GM18505 (cell line): ENCODE measurements around the gene UBFD1.
"Not testable (repeated sequence)": the region's sequence is repeated elsewhere in the genome, so short reads cannot be mapped to it uniquely, and the experiment has no call there.

Experiments used
- ATAC-seq: cut with Tn5 transposase; IDR thresholded peaks from one replicate; pipeline ENCODE4 v1.9.1; 2021; ENCODE audit not compliant: unreplicated experiment
- POLR2A ChIP-seq: IDR thresholded peaks from 4 replicates; pipeline ENCODE4 v1.6.1; 2011; ENCODE audit warnings: borderline replicate concordance; ENCODE audit not compliant: insufficient read depth, insufficient read length; ENCODE audit errors: extremely low read depth

Gene UBFD1

DNA sequence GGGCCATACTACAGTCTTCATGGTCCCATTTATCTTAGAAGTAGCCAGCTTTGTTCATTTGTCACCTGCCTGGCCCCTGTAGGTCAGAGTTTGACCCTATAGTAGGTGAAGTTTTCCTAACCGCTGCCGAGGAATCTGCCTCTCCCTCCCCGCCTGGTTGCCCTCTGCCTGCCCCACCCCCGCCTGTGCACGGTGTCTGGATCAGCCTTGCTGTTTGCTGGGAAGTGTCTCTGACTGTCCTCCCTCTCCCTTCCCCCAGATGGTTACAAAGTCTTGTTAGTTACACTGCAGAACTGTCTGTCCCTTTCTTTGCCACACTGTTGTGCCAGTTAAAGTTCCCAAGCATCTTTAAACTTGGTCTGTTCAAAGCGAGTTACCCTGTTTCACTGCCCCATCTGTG is 5.7 kb downstream of the UBFD1 start:
- no peak for ATAC-seq
- TF ChIP-seq POLR2A: no peak

DNA sequence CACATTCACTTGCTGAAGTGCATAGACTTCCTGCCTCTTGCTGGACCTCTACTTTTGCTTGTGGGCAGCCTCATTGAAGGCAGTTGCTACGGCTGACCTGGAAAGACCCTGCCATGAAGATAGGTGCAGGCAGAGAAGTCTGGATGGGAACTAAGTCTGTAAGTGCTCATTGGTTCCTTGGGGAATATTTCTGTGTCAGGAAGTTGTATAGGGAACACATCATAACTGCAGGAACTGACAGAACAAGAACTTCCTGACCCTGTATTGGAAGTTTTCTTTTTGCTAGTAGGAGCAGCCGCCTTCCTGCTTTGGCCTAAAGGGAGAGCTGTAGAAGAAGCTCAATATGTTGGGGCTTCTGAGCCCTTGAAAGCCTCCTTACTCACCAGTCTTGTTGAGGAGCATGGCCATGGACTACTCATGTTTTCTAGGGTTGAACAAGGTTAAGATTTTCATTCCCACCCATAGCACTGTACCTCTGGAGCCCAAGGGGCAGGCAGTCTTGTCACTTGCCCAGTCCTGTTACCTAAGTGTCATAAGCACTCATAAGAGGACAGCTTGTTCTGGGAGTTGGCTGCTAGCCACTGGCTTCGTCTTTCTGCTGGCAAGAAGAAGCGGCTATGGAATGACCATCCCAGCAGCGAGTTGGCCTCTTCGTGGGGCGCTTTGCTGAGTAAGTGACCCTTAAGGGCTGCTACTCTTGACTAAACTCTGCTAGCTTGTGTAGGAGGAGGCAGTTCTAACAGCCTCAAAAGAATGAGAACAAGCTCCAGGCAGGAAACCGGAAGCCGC is 7.2 kb downstream of the UBFD1 start:
- TF ChIP-seq POLR2A: no peak
- ATAC-seq: no peak

DNA sequence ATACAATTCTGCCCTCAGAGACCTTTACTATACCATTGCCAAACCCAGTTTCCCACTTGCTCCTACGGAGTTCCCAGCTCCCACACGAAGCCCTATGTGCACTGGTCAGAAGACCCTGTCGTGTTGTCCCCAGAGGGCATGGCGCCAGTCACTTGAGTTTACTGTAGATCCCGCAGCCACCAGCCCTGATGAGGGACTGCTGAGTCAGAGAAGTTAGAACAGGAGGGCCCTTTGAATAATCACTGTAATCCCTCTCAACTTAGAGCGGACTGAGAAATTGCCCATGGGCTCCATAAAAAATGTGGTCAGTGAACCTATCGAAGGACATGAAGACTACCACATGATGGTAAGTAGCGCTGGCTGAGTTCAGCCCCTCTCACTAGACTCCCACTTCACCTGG is 9.2 kb downstream of the UBFD1 start:
- TF ChIP-seq POLR2A: no peak
- no peak for ATAC-seq

DNA sequence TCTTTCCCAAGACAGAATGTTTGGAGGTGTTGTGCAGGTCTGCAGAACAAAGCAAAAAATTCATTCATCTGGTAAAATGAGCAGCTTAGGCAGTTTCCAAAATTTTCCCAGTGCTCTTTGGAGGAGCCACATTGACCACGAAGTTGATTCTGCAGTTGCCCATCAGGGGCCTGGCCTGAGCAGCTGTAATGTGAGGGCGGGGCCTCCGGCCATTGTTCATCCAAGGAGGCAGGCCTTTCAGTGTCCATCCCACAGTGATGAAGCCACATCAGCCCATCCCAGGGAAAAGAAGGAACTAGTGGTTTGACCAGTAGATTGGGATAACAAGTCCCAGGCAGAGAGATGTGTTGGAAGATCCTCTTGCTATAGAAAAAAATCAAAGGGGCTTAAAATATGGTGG is 10.1 kb downstream of the UBFD1 start:
- no peak for ATAC-seq
- no peak for TF ChIP-seq POLR2A

DNA sequence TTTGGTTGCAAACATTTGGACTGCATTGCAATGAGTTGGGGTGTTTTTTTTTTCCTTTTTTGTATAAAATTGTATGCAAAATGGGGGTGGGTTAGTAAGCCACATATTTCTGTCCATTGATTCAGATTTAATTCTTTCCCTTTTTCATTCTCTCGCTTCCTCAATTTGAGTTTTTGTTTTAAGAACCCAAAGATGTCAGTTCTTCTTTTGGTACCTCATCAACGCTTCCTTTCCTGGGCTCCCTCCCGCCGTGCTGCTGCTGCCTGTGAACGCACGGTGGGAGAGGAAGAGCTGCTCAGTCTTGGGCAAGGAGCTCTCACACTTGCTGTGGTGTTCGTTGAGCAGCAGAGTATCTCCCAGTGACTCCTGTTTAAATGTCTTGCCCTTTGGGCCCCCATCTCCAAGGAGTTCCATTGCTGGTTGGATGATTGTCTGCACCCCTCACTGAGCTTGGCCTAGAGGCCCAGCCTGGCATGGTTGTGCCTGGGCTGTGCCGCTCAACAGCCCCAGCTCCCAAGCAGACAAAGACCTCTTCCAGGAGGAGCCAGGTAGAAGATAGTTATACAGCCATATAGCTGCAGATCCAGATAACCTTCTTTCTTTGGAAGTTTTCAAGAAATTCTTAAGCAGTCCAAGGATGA is 13.6 kb downstream of the UBFD1 start:
- no peak for TF ChIP-seq POLR2A
- no peak for ATAC-seq

DNA sequence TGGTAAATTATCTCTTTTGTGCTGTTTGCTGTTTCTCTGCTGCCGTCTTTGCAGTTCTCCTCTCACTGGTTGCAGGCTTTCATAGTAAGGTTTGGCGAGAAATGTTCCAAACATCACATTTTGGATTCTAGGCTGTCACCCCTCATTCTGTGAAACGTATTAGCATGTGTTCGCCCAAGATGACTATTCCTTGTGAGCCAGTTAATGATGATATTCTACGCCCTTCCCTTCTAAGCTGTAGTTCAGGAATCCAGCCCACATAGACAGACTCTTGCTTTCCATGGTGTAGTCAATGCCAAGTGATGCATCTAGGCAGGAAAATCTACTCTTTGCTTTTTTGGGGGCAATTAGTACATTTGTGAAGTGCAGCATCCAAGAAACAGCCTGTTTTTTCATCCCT is 14.4 kb downstream of the UBFD1 start:
- TF ChIP-seq POLR2A: no peak
- no peak for ATAC-seq

DNA sequence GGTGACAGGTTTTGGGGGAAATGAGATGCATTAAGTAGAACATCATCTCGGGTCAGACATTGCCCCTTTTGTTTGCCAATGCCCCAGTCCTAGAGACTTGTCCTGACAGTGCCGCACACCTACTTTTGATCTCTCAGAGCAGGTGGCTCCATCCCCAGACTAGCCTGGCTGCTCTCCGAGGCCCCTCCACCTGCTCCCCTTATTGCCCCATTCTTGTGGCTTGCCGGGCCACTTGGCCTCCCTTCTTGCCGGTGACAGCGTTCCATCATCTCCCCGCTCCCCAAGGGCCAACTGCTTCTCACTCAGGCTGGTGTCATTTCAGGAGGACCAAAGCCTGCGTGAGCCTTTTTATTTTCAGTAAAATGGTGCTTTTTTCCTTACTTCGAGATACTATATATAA is 14.9 kb downstream of the UBFD1 start:
- TF ChIP-seq POLR2A: no peak
- ATAC-seq: no peak

DNA sequence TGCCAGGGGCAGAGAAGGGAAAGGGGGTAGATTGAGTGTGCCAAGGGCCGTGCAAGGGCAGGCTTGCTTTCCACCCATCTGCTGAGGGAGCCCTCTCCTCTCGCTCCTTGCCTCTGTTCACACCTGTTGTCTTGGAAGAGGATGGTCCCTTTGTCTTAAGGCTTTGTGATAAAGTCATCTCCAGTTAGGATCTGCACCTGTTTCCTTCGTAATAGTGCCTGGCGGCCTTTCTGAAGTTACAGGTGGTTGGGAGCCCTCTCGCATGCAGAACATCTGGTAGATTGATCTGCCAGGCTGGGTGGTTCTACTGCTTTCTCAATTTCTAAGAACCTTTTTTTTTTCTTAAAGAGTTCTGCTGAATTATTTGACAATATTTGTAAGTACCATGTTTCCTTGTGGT is 16.3 kb downstream of the UBFD1 start:
- TF ChIP-seq POLR2A: no peak
- no peak for ATAC-seq

DNA sequence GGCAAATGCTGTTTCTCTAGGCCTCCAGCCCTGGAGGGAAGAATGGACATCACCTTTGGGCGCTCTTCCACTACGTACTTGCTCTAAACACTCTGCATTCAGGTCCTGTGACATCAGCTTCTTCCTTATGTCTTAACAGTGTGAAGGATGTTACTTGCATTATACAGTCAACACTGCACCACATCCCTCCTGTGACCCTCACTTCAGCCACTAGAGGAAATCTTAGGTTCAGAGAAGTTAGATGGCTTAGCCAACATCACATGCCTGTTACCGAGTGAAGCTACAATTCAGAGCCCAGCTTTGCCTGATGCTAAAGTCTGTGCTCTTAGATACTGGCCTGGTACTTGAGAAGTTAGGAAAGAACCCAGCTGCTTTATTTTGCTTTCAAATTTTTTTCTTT is 18.3 kb downstream of the UBFD1 start:
- TF ChIP-seq POLR2A: no peak

DNA sequence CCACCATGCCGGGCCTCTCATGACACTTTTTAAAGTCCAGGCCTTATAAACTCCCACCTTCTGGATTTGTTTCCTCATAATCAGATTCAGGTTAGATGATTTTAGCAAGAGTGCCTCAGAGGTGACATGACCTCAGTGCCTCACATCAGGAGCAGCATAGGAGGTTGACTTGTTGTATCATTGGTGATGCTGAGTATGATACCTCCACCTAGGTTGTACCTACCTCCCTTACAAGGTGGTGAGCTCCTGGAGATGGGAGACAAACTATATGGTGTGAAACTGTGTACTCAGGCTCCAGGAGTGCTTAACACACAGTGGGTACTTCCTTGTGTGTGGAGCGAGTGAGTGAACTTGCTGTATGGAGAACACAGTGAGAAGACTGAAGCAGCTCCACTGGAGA is 20.0 kb downstream of the UBFD1 start:
- no peak for ATAC-seq
- no peak for TF ChIP-seq POLR2A

More for the DNA sequence above, 18.3 kb downstream of the UBFD1 start:
- no peak for ATAC-seq

DNA sequence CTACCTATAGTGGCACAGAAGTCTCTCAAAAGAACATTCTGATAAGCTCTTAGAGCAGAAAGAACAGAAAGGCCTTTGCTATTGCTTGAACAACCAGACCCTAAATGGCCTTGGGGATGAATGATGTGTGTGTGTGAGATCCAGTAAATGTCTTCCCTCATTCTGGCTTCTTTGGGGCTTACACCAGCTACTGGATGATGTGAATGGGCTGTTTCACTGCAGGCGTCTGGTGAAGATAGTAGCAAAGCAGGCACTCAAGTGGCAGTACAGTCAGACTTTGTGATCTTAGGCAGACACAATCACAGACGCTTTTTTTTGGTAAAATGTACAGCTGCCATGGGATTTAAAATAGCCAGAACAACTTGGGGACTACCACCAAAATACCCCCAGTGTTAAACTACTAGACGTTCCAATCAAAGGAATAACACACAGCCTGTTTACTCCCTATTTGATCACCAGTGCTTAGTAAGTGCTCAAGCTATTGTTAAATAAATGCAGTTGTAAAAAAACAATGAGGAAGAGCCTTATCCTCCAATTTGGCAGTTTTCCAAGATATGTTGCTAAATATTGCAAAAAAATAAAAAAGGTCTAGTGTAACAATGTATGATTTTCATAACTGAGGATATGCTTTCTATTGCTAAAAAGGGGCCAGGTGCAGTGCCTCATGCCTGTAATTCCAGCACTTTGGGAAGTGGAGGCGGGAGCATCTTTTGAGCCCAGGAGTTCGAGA is 20.7 kb downstream of the UBFD1 start:
- TF ChIP-seq POLR2A: no peak
- ATAC-seq: no peak

DNA sequence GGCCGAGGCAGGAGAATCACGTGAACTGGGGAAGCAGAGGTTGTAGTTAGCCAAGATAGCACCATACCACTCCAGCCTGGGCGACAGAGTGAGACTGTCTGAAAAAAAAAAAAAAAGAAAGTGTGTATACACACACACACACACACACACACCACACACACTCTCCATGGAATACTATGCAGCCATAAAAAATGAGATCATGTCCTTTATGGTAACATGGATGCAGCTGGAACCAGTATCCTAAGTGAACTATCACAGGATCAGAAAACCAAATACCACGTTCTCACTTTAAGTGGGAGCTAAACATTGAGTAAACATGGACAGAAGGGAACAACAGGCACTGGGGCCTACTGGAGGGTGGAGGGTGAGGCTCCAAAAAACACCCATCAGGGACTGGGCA is 21.8 kb downstream of the UBFD1 start:
- ATAC-seq: no peak
- no peak for TF ChIP-seq POLR2A

DNA sequence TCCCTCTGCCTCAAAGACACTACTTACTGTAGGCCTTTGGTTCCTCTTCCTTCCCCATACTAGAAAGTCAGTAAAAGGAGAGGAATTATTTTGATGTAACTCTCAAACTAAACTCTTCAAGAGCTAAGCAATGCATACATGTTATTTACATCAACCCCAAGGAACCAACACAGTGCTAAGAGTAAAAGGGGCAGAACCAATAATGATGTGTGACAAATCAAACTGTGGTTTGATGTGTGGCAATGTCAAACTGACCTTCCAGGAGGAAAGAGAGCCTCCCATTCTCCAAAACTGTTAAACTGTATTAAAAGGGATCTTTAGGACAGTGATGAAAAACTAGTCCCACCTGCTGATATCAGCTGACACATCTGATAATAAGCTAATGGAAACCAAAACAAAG is 22.9 kb downstream of the UBFD1 start:
- no peak for ATAC-seq
- no peak for TF ChIP-seq POLR2A

DNA sequence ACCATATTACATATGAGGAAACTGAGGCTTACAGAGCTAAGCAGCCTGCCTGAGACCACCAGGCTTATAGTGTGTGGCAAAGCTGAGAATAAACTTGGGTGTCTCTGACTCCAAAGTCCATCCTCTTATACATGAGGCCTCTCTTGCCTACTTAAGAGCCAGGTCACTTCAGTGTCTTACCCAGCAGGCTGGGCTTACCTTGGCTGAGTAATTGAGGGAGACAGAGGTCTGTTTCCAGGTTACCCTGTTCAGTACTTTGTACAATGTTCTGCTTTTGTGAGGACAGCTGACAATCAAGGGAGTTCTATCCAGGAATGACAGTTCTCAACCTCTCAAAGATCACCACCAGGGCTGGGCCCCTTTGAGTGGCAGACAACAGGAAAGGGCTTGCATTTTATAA is 24.2 kb downstream of the UBFD1 start:
- no peak for ATAC-seq
- no peak for TF ChIP-seq POLR2A

DNA sequence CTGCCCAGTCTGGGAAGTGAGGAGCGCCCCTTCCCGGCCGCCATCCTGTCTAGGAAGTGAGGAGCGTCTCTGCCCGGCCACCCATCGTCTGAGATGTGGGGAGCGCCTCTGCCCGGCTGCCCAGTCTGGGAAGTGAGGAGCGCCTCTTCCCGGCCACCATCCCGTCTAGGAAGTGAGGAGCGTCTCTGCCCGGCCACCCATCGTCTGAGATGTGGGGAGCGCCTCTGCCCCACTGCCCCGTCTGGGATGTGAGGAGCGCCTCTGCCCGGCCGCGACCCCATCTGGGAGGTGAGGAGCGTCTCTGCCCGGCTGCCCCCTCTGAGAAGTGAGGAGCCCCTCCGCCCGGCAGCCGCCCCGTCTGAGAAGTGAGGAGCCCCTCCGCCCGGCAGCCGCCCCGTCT is 25.7 kb downstream of the UBFD1 start:
- not testable (repeated sequence) for ATAC-seq
